ENCODE results near the gene TAOK3. TPM values are rescaled to one million over a fixed set of nuclear protein-coding genes. Genes with fewer than 3 reads are reported as not detected.

TAOK3 gene
- total and polyA plus RNA-seq, 2 donors (not counting 3 experiments of a cell fraction or from before 2014, with no cell fraction given): 11.3 to 23.1 TPM

- Histone ChIP-seq H3K4me2 (ENCODE audit: insufficient read depth, low read length) (no peak overlapping the region), H3K9ac (replicated peaks; ENCODE audit: extremely low read depth, insufficient read depth, low read length) (no peak overlapping the region), H3K4me1 (ENCODE audit: control insufficient read depth, extremely low read depth, insufficient read depth, low read length) (peaks cover 25% of the 10 kb centered on the region), H3K27ac (ENCODE audit: insufficient read depth, low read depth, low read length) (no peak overlapping the region), H2AFZ (ENCODE audit: low read depth, low read length) (no peak overlapping the region), H3K27me3 (ENCODE audit: control insufficient read depth in 2 of 2, insufficient read depth in 2 of 2, low read length in 2 of 2) (no peaks in the 10 kb centered on the region), H3K36me3 (ENCODE audit: control insufficient read depth in 2 of 2, extremely low read depth in 1 of 2, insufficient read depth in 2 of 2, low read length in 2 of 2) (no peaks in the 10 kb centered on the region), H3K9me1 (replicated peaks; ENCODE audit: control insufficient read depth, extremely low read depth, insufficient read depth, low read length) (no peaks in the 10 kb centered on the region), H4K20me1 (replicated peaks; ENCODE audit: control insufficient read depth, extremely low read depth, insufficient read depth, low read length) (no peaks in the 10 kb centered on the region), H3K4me3 (replicated peaks in 1 of 3; ENCODE audit: insufficient read depth in 1 of 3, low read depth in 1 of 3, low read length in 3 of 3) (no peak overlapping the region), H3K9me3 (replicated peaks; ENCODE audit: control insufficient read depth, insufficient read depth, low read length) (no peaks in the 10 kb centered on the region), H3K79me2 (ENCODE audit: control insufficient read depth, insufficient read depth, low read length) (peaks cover 66% of the 10 kb centered on the region)
- TF ChIP-seq EZH2 (IDR thresholded peaks at IDR 0.05; ENCODE audit: borderline replicate concordance, low read depth, low read length, severe bottlenecking): no peak
- no peak for TF ChIP-seq POLR2A (IDR thresholded peaks at IDR 0.05; ENCODE audit: low read depth, low read length)
- TF ChIP-seq FOS (IDR thresholded peaks at IDR 0.05; ENCODE audit: borderline replicate concordance, insufficient read depth, low read length): no peak
- no peak for TF ChIP-seq POLR2AphosphoS5 (IDR thresholded peaks at IDR 0.05; ENCODE audit: insufficient read depth, low read depth, low read length)
- no peak for TF ChIP-seq CTCF (IDR thresholded peaks at IDR 0.05; ENCODE audit: extremely low read depth in 1 of 2, insufficient read depth in 1 of 2, low read depth in 1 of 2, low read length in 2 of 2)
- no peak for TF ChIP-seq MAX (IDR thresholded peaks at IDR 0.05; ENCODE audit: insufficient read depth, insufficient read length)
- TF ChIP-seq GATA2 (IDR thresholded peaks at IDR 0.05; ENCODE audit: insufficient read depth, insufficient read length, low read depth, low read length): no peak
- TF ChIP-seq JUN (IDR thresholded peaks at IDR 0.05; ENCODE audit: borderline replicate concordance, insufficient read depth, insufficient read length, low read depth): no peak
- no peak for TF ChIP-seq MYC (IDR thresholded peaks at IDR 0.05; ENCODE audit: low read depth, low read length)
- dilution Hi-C loops (cut with MboI; ENCODE audit: extremely low pct_ligation_motif_present, low sequenced_read_pairs): no loop called here
- DNase-seq (ENCODE audit: low read depth, low spot score): no peak
- no peak for FAIRE-seq
- intact Hi-C loops (cut with micrococcal nuclease): no loop called here
- BruUV-seq (replicated peaks): no TSS peak
- POLR2A ChIA-PET: no interaction called here
- CTCF ChIA-PET: interaction anchor here (1.1 to 1.3 kb wide), 2 partner anchors 11 to 43 kb away, joined by 3 to 4 read pairs; no protein-coding TSS in a partner anchor
Observed at GRCh38 chr12:118353721-118354120, 19.0 kb downstream of the TAOK3 start.

Measured in endothelial cell of umbilical vein (primary cell).